Gastrocnemius medialis (tissue), 4 donors: Measurements from ENCODE around the gene ZNF892.

Experiments used
- CTCF ChIP-seq, 5 experiments: fragments of 450-650 bp in 3 of 5; fragments of 200-600 bp in 2 of 5; sonication (generic) in 2 of 5; IDR thresholded peaks in 4 of 5; conservative IDR thresholded peaks in 1 of 5; 1 replicate in 4 of 5; 2 replicates in 1 of 5; pipeline ENCODE4 v1.5.1; 2016 to 2019; ENCODE audit warnings: antibody characterized with exemption in 5 of 5, mild to moderate bottlenecking in 3 of 5, moderate library complexity in 3 of 5
- POLR2A ChIP-seq, 2 donors: fragments of 450-650 bp; IDR thresholded peaks; one replicate each; pipeline ENCODE4 v1.6.1; 2017; ENCODE audit warnings: antibody characterized with exemption in 2 of 2, mild to moderate bottlenecking in 2 of 2, moderate library complexity in 2 of 2

GRCh38 chr2:95159690-95160449 is 47.5 kb upstream of the ZNF892 start, which contains the start of gene ZNF514:
- TF ChIP-seq CTCF (IDR thresholded peaks at IDR 0.05 in 4 of 5, conservative IDR thresholded peaks at IDR 0.05 in 1 of 5) = no peak
- peak in 1 of 2 donors; percentile 36 for TF ChIP-seq POLR2A (IDR thresholded peaks at IDR 0.05)
